Liver (tissue), 3 donors: ENCODE measurements around the gene MBOAT1.

Experiments
- CTCF ChIP-seq: fragments of 150-350 bp; IDR thresholded peaks from 2 replicates; pipeline ENCODE4 v1.5.1; 2017; ENCODE audit warnings: improper control_type of control experiment, low read depth, low read length; ENCODE audit not compliant: missing input control
- JUND ChIP-seq, 2 donors: IDR thresholded peaks; 2 replicates each; pipeline ENCODE4 v1.6.1; 2016; ENCODE audit warnings: antibody characterized with exemption in 2 of 2
- NR2F2 ChIP-seq: IDR thresholded peaks from 2 replicates; pipeline ENCODE4 v1.6.1; 2016; ENCODE audit warnings: antibody characterized with exemption
- RAD21 ChIP-seq, 2 donors: IDR thresholded peaks; 2 replicates each; pipeline ENCODE4 v1.6.1; 2016; ENCODE audit warnings: antibody characterized with exemption in 2 of 2, mild to moderate bottlenecking in 2 of 2
- RXRA ChIP-seq, 2 donors: IDR thresholded peaks; 2 replicates each; pipeline ENCODE4 v1.6.1; 2017 to 2018; ENCODE audit warnings: antibody characterized with exemption in 2 of 2, mild to moderate bottlenecking in 1 of 2
- YY1 ChIP-seq: IDR thresholded peaks from 2 replicates; pipeline ENCODE4 v1.6.1; 2016; ENCODE audit warnings: antibody characterized with exemption, mild to moderate bottlenecking
- TF ChIP-seq, protein P1 (sequence below): IDR thresholded peaks from 2 replicates; pipeline ENCODE4 v1.6.1; 2016; ENCODE audit warnings: antibody characterized with exemption
- TF ChIP-seq, protein P2 (sequence below): IDR thresholded peaks from 2 replicates; pipeline ENCODE4 v1.6.1; 2016; ENCODE audit warnings: antibody characterized with exemption
- donor health status: healthy.
- donor health status: healthy.

DNA sequence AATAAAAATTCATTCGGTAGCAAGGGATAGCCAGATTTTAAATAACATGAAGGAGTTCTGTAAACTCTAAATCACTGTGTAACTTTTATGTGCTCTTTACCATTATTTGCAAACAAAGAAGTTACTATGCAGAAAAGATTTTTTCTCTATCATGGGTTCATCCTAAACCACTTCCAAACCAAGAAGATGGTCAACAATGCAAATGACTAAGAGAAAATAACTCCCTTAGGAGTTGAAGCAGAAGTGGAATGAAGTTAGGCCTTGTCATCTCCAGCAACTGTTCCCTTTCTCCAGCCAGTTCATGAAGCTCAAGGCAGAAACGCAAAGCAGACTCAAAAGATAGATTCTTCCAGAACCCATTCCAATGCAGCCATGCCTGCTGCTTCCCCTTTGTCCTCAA lies 66.0 kb downstream of the MBOAT1 start:
- TF ChIP-seq CTCF (no peak), JUND (IDR thresholded peaks at IDR 0.05) (no peak), NR2F2 (no peak), YY1 (no peak), RXRA (IDR thresholded peaks at IDR 0.05) (no peak), RAD21 (IDR thresholded peaks at IDR 0.05) (no peak)
- TF ChIP-seq, protein P1, sequence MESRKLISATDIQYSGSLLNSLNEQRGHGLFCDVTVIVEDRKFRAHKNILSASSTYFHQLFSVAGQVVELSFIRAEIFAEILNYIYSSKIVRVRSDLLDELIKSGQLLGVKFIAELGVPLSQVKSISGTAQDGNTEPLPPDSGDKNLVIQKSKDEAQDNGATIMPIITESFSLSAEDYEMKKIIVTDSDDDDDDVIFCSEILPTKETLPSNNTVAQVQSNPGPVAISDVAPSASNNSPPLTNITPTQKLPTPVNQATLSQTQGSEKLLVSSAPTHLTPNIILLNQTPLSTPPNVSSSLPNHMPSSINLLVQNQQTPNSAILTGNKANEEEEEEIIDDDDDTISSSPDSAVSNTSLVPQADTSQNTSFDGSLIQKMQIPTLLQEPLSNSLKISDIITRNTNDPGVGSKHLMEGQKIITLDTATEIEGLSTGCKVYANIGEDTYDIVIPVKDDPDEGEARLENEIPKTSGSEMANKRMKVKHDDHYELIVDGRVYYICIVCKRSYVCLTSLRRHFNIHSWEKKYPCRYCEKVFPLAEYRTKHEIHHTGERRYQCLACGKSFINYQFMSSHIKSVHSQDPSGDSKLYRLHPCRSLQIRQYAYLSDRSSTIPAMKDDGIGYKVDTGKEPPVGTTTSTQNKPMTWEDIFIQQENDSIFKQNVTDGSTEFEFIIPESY: no peak
- TF ChIP-seq, protein P2, sequence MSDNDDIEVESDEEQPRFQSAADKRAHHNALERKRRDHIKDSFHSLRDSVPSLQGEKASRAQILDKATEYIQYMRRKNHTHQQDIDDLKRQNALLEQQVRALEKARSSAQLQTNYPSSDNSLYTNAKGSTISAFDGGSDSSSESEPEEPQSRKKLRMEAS: no peak
